SK-N-DZ (cell line): ENCODE data around the gene UBE3B.
"Not testable (repeated sequence)": the region's sequence is repeated elsewhere in the genome, so short reads cannot be mapped to it uniquely, and the experiment has no call there.

Experiments
- DNase-seq: peaks from one replicate; pipeline ENCODE4 v3.0.0-alpha.2; 2015; ENCODE audit warnings: low spot score

The UBE3B gene

DNA sequence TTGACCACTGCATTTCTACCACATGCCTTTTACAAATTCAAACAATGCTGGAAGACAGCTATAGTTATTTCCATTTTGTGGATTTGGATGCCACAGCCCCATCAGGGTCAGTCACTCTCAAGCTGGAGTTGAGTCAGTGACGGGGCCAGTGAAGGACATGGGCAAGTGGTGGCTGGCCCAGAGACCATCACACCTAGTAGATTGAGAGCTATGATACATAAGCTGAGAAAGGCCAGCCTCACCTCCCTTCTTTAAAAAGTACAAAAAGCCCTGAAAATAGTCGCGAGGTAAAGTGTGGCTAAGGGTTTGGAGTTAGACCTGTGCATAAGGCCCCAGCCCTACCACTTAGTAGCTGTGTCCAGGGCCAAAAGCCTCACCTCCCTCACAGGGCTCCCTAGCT, 4.4 kb upstream of the UBE3B start:
- DNase-seq, result no peak

DNA sequence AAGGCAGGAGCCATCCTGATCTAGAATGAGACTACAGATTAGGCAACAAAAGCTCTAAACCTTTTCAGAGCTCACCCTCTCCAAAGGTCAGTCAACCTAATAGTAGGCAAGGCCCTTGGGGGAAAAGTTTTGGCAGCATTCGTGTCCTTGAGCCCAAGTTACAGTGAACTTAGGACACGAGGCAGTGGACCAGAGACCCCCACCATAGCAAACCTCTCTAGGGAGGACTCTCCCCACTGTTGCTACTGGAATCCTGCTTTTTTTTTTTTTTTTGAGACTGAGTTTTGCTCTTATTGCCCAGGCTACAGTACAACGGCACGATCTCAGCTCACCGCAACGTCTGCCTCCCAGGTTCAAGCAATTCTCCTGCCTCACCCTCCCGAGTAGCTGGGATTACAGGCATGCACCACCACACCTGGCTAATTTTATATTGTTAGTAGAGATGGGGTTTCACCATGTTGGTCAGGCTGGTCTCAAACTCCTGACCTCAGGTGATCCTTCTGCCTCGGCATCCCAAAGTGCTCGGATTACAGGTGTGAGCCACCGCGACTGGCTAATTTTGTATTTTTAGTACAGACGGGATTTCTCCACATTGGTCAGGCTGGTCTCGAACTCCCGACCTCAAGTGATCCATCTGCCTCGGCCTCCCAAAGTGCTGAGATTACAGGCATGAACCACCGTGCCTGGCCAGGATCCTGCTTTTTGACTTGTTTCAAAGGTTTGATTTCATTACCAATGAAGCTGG, 3.7 kb upstream of the UBE3B start:
- not testable (repeated sequence) for DNase-seq

DNA sequence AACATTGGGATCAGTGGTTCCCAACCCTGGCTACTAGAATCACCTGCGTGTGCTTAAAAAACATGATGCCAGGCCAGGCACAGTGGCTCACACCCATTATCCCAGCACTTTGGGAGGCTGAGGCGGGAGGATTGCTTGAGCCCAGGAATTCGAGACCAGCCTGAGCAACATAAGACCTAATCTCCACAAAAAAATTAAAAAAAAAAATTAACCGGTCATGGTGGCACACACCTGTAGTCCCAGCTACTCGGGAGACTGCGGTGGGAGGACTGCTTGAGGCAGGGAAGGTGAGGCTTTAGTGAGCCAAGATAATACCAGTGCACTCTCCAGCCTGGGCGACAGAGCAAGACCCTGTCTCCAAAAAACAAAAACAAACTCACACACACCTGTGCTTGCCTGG, 2.3 kb upstream of the UBE3B start:
- no peak for DNase-seq

DNA sequence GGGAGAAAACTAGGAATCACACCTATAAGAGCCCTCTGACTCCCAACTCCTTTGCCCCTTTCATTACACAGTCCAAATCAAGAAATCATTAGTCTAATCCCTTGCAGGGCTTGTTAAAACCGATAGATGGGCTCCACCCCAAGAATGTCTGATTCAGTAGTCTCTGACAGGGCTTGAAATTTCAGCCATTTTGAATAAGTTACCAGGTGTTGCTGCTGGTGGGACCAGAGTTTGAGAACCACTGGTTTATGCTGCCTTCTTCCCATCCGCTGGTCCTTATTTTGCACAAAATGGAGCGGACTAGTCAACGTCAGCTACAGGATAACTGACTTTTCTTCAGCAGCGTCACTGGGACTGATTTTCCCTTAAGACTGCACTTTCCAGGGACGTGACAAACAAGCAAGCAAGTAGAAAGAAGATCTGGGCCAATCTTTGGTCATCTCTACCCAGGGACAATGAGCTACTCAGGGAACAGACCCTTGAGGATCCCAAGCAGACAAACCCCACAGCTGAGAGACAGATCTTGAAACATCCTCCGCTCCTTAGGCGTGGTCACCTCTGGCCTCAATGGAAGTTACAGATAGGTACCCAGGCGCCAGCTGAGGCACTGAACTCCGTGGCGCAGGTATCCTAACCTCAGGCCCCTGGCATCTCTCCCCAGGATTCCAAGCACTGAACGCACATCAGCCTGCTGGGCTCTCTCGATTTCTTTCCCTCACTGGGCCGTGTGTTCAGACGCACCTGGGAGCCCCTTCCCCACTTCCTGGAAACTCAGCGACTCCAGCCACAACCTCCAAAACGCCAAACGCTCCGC, 1.2 kb upstream of the UBE3B start:
- DNase-seq, result no peak

DNA sequence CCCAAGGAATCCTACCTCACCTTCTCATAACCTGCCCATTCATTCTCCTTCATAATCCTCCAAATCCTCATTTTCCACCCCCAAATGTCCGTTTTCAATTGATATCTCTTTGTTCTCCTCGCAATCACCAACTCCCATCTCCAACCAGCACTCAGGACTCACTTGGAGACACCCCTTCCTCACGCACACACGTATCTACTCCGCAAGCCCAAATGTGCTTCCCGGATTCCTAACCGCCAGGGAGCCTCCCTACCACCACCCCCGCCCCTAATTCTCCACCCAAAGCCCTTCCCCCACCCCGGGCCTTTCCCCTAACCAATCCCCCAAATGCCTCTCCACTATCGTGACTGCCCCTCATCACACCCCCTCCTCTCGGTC, 638 bp upstream of the UBE3B start:
- DNase-seq, result no peak

DNA sequence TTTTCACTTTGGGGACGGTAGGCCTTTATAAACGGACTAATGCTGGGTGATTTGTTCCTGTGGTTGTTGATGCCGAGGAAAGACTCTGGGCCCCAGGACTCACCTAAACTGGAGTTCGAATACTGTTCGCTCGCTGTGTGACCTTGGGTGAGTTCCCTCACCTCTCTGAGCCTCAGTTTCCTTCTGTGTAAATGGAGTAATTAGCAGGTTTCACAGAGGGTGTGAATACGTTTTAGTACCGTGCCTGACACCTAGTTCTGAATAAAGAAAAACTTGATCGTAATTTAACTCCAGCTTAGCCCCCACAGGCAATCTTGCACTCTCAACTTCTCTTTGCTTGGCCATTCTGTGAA, 505 bp downstream of the UBE3B start:
- no peak for DNase-seq

DNA sequence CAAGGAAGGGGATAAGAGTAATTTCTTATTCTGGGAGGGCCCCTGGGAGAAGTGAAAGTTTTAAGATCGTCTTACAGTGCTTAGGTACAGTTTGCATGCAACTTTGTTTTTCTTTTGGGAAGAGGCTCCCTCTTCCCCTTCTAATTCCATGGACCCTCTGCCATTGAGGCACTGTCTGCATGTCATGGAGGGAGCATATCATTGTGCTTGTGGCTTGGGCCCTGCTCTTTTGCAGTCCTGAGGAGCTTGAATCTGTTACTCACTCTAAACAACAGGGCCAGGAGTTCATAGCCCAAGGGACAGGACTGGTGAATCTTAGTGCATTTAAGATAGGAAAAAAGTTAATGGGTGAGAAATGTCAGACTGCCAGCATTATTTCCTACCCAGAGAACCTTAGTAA, 2.3 kb downstream of the UBE3B start:
- DNase-seq, result no peak

DNA sequence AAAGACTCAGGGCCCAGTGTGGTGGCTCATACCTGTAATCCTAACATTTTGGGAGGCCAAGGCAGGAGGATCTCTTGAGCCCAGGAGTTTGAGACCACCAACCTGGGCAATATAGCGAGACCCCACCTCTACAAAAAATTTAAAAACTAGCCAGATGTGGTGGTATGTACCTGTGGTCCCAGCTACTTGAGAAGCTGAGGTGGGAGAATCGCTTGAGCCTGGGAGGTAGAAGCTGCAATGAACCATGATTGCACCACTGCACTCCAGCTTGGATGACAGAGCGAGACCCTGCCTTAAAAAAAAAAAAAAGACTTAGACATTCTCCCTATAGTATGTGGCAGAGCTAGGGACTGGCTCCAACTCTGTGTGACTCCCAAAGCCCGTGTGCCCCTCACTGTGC, 2.9 kb downstream of the UBE3B start:
- no peak for DNase-seq

DNA sequence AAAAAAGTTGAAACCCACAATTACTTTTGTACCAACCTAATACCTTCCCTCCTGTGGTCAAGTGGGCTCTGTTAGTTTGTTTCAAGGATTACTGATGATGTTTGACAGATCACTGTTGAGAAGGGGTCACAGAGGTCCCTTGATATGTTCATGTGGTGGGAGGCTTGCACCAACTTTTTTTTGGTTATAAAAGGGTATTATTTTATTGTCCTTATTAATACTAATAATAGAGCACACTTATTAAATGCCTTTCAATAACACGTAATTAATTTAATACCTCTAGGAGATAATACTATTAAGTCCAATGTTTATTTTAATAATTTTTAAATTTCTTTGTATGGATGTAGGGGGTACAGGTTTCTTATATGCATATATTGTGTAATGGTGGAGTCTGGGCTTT, 4.4 kb downstream of the UBE3B start:
- no peak for DNase-seq

DNA sequence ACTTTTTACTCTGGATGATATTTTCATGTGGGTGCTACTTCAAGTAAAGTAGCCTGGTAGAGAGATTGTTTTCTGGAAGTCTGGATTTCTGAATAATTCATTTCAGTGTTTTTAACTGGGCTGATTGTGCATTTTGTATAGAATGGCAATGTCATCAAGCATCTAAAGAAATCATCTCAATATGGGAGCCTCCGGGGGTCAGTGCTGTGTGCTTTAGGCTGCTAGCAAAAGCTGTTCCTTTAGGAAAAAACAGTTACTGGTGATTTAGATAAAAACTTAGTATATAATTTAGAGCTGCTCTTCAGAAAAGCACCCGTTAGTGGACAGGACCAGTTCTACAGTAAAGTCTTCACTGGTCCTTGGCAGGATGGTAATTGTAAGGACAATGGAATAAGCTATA, 5.1 kb downstream of the UBE3B start:
- no peak for DNase-seq

DNA sequence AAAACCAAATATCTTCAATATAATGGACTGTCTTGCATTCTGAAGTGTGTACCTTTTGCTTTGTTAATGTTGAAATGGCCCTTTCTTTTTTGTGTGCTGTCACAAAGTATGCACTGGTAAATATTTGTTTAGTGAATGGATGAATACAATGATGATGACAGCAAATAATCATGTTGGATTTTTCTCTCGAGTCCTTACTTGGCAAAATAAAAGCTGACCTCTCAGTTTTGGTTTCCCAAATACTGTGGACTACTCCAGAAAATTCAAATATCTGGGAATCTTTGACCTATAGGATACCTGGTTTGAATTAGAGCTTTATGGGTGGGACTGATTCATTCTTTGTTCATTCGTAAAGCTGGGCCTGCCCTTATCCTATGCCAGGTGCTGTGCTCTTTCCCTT, 5.5 kb downstream of the UBE3B start:
- no peak for DNase-seq

DNA sequence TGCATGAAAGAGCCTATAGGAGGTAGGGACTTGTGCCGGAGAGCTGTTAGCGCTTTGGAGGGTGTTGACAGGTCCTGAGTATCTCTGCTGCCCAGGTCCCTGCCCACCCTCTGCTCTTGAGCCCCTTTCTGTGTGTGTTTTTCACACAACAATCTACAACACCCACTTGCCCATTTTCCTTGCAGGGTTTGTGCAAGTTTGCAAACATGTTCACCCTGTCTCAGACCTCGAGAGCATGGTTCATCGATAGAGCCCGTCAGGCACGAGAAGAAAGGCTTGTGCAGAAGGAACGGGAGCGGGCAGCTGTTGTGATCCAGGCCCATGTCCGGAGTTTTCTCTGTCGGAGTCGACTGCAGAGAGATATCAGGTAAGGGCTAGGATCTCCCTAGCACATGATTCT, 5.9 kb downstream of the UBE3B start:
- DNase-seq, result no peak

DNA sequence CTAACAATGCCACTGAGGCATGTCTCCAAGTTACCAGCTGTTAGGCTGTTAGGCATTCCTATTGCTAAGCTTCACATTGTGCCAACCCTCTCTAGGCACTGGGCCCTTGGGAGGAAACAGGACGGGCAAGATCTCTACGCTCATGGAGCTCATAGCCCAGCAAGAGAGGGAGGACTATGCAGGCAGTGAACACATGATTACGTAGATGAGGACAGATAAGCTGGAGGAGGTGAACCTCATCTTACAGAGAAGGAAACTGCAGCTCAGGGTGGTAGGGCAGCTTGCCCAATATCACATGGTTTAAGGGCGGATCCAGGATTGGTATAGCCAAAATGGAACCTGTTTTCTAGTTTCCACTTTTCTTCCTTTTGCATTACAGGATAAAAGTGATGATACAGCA, 7.8 kb downstream of the UBE3B start:
- DNase-seq, result no peak

DNA sequence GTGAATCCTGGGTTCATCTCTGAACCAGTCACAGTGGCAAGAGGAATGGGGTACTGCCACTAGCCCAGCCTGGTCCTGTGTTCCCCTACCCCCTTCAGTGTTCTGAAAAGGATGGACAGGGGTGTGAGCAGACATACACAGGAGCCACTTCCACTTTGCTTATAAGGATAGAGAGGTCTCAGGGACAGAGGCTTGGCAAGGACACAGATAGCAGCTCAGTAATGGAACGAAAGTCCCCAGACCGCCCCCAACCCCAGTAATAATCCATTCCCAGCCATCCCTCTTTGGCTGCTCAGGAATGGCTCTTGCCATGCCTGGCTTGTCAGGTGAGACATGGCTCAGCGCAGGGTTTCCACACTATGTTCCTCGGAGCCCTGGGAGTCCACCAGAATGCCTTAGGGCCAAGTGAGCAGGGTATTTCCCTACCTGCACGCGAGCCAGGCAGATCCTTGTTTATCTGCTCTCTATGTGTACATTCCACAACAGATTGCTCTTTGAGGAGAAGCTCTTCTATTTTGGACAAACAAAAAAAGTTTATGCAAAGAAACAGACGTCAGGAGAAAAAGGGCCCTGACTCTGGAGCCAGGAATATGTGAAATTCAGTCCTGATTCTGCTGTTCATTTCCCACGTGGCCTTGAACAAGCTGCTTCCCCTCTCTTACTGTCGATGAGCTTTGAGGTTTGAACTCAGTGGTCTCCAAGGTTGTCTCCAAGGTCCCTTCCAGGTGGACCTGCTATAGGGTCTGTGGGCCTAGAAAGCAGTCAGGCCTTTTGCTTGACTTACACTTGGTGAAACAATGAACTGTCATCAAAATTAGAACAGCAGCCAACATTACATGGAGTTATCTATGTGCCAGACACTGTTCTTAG, 10.0 kb downstream of the UBE3B start:
- no peak for DNase-seq

DNA sequence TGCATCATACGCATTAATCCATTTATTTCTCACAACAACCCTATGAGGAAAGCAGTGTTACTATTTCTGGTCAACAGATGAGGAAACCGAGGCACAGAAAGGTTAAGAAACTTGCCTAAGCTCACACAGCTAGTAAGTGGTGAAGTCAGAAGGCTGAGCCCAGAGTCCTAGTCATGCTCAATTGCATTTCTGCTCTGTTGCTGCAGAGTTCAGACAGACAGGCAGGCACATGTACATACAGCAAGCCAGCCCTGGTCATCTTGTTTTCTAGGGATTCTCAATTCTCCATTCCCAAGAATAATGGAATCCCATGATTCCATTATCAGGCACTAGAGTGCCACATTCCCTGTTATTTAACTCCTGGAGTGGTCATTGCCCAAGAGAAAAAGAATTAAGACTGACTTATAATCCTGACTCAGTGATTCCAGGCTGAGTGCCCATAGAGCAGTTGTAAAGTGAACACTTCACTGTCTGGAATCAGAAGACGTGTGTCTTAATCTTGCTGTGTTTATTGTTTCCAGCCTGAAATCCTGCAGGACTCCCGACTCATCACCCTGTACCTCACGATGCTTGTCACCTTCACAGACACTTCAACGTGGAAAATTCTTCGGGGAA, 10.7 kb downstream of the UBE3B start:
- no peak for DNase-seq

DNA sequence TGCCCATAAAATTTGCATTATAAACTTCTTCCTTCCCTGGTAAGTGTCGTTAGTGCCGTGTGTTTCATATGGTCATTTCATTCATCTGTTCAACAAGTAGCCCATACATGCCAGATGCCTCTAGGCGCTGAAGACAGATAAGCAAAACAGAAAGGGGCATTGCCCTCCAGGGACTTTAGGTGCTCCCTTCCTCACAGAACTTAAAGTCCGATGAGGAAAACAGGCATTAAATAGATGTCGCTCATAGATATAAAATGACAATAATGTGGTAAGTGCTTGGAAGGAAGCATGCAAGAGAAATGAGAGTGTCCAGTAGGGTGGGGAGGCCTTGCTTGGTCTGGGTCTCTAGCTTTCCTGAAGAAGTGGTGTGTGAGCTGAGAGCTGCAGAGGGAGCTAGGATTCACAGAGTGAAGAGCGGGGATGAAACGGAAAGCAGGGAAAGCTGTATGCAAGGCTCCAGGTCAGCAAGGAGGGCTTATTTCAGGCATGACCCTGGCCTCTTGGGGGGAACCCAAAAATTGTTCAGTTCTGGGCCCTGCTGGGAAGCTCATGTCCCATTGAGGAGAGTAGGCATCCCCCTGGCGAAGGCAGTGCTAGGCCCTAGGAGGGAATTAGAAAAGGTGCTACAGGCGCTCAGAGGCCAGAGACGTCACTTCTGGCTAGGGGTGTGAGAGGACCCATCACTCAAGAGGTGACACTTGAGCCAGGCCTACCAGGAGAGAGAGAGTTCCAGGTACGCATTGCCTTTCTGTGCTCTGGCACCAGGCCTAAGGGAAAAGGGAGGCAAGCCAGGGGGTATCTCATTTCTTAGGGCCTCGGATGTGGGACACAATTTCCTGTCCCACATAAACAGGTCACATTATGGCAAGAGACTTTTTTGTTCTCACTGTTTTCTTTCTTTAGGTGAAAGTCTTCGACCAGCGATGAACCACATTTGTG, 11.9 kb downstream of the UBE3B start:
- no peak for DNase-seq

DNA sequence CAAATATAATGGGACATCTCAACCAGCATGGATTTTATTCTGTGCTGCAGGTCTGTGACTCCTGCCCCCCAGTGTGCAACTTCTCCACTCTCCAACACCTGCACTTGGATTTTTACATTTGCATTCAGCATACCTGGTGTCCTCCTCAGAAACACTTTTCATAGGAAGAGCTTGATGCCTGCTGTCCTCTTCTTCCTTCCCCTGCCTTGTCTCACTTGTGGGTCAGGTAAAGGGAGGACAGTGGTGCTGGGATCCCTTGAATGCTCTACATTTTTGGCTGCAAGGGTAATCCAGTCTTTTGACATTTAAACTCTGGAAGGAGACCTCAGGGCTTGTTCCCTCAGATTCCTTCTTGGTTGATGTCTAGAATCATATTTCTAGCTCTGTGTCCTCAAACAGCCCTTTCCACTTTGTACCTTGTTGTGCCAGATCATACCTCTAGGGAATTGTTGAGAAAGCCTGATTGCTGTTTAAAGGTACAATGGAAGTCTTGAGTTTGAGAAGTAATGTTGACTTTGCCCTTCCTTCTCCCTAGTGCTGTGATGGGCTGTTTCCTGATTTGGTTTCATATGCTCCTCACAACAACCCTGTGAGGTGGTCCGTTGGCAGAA, 12.6 kb downstream of the UBE3B start:
- no peak for DNase-seq

DNA sequence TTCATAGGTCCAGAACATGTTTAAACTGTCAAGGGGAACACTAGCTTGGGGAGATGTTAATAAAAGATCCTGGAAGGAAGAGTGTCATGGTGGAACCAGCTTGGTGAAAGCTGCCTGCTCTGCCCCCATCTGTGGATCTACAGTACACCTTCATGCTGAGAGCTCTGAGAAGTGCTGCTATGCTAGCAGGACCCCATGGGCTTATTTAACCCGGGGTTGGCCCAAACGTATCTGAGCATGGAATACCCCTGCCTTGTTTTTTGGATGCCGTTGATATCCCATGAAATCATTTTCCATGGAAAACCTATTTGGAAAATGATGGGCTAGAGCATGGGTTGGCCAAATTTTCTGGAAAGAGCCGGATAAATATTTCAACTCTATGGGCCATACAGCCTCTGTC, 14.2 kb downstream of the UBE3B start:
- no peak for DNase-seq

DNA sequence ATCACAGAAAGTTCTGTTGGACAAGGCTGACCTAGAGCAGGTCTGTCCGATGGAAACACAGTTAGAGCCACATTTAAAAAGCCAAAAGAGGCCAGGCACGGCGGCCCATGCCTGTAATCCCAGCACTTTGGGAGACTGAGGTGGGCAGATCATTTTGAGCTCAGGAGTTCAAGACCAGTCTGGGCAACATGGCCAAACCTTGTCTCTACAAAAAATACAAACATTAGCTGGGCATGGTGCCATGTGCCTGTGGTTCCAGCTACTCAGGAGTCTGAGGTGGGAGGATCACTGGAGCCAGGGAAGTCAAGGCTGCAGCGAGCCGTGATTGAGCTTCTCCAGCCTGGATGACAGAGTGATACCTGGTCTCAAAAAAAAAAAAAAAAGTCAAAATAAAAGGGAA, 14.9 kb downstream of the UBE3B start:
- no peak for DNase-seq

DNA sequence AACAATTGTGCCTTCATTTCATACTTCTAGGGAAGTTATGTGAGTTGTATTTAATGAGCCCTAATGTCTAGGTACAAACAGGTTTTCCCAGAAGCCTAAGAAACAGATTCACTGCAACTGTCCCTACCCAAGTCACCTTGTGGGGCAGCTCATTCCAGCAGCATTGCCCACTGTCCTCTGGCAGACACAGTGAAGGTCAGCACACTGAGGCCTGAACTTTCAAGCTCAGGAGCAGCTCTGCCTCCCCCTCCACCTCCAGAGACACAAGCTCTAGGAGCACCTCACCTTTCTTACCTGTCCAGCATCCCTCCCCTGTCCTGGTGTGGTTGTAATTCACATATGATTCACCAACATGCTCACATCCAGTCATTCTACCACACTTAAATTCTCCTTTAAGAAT, 15.7 kb downstream of the UBE3B start:
- DNase-seq, result no peak
